GM19372 (cell line): ENCODE data around the gene SULT4A1.

Experiments used
- ATAC-seq: cut with Tn5 transposase; IDR thresholded peaks from one replicate; pipeline ENCODE4 v1.9.1; 2021; ENCODE audit warnings: mild to moderate bottlenecking, low read depth, moderate library complexity; ENCODE audit not compliant: unreplicated experiment

The SULT4A1 gene

GRCh38 chr22:43848366-43849171 lies 13.7 kb downstream of the SULT4A1 start:
- ATAC-seq: no peak

GRCh38 chr22:43847376-43848289 lies 14.7 kb downstream of the SULT4A1 start:
- ATAC-seq: no peak

GRCh38 chr22:43846966-43847365 lies 15.3 kb downstream of the SULT4A1 start:
- no peak for ATAC-seq

GRCh38 chr22:43845981-43846380 lies 16.3 kb downstream of the SULT4A1 start:
- ATAC-seq: no peak

- no peak for ATAC-seq
These were observed 17.5 kb downstream of the SULT4A1 start for GRCh38 chr22:43844560-43845545.

- ATAC-seq: no peak
These were observed 18.4 kb downstream of the SULT4A1 start for GRCh38 chr22:43843783-43844530.

- no peak for ATAC-seq
These were observed 20.6 kb downstream of the SULT4A1 start for GRCh38 chr22:43841742-43842141.

- no peak for ATAC-seq
These were observed 21.5 kb downstream of the SULT4A1 start for GRCh38 chr22:43840851-43841250.

GRCh38 chr22:43840431-43840830 lies 21.9 kb downstream of the SULT4A1 start:
- no peak for ATAC-seq

GRCh38 chr22:43839781-43840180 lies 22.5 kb downstream of the SULT4A1 start:
- ATAC-seq: no peak

- ATAC-seq: no peak
These were observed 23.6 kb downstream of the SULT4A1 start for GRCh38 chr22:43838571-43839307.

- ATAC-seq: no peak
These were observed 24.2 kb downstream of the SULT4A1 start for GRCh38 chr22:43838161-43838560.

GRCh38 chr22:43837666-43838065 lies 24.6 kb downstream of the SULT4A1 start:
- ATAC-seq: no peak

- no peak for ATAC-seq
These were observed 26.6 kb downstream of the SULT4A1 start for GRCh38 chr22:43835736-43836135.

GRCh38 chr22:43835166-43835565 lies 27.1 kb downstream of the SULT4A1 start:
- no peak for ATAC-seq

- no peak for ATAC-seq
These were observed 28.8 kb downstream of the SULT4A1 start for GRCh38 chr22:43833286-43834240.

GRCh38 chr22:43832393-43833265 lies 29.7 kb downstream of the SULT4A1 start:
- ATAC-seq: no peak
